ENCODE data around the gene ARHGEF16. TPM values are rescaled to one million over a fixed set of nuclear protein-coding genes. Genes with fewer than 3 reads are reported as not detected.

Gene ARHGEF16
- total and polyA plus RNA-seq, 8 donors: 14.6 to 149 (median 39.2) TPM

DNA sequence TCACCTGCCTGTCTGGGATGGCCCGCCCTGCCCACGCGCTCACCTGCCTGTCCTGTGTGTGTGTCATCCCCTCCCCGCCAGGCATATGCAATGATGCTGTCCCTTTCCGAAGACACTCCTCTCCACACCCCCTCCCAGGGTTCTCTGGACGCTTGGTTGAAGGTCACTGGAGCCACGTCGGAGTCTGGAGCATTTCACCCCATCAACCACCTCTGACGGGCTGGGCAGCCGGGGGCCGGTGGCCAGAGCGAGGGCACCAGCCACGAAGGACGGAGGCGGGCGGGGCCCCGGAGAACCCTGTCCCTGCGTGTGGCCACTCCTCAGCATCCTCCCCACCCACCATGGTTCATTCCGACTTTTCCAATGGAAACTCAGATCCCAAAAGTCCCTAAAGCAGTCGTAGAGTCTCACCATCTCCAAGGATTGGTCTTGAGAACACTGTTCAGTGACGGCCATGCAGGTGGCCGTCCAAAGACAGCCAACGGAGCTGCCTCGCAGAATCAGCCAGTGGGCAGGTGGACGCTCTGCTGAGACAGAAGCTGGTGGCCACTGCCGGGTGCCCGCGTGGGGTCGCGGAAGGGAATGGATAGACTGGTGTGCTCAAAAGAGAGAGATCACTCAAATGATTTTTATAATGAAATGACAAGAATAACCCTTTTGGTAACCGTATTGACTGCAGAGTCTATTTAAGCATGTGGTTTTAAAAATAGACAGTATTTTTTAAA lies 20.7 kb upstream of the ARHGEF16 start:
- no peaks in the 10 kb centered on the region for H3K9me3 ChIP-seq
- intact Hi-C loops (cut with DNase I; ENCODE audit: low total_unique reads): no loop called here
- H3K4me1 ChIP-seq: no peaks in the 10 kb centered on the region
- DNase-seq: no peak
- H3K27me3 ChIP-seq: peaks cover 0 to 21% (median 0%) of the 10 kb centered on the region in 3 donors
- H3K36me3 ChIP-seq: peaks cover 0 to 55% (median 38%) of the 10 kb centered on the region in 4 donors
- H3K4me3 ChIP-seq: no peak overlapping the region
- TF ChIP-seq POLR2AphosphoS5 (IDR thresholded peaks at IDR 0.05) (no peak), EP300 (IDR thresholded peaks at IDR 0.05) (no peak), POLR2A (IDR thresholded peaks at IDR 0.05) (no peak)
- TF ChIP-seq, protein P1, sequence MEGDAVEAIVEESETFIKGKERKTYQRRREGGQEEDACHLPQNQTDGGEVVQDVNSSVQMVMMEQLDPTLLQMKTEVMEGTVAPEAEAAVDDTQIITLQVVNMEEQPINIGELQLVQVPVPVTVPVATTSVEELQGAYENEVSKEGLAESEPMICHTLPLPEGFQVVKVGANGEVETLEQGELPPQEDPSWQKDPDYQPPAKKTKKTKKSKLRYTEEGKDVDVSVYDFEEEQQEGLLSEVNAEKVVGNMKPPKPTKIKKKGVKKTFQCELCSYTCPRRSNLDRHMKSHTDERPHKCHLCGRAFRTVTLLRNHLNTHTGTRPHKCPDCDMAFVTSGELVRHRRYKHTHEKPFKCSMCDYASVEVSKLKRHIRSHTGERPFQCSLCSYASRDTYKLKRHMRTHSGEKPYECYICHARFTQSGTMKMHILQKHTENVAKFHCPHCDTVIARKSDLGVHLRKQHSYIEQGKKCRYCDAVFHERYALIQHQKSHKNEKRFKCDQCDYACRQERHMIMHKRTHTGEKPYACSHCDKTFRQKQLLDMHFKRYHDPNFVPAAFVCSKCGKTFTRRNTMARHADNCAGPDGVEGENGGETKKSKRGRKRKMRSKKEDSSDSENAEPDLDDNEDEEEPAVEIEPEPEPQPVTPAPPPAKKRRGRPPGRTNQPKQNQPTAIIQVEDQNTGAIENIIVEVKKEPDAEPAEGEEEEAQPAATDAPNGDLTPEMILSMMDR (IDR thresholded peaks at IDR 0.05): no peak
- H3K27ac ChIP-seq: no peak overlapping the region
- WGBS, 5 donors: 88 to 95% (median 89%) methylated on average over 28 to 31 of the region's 31 CpGs

DNA sequence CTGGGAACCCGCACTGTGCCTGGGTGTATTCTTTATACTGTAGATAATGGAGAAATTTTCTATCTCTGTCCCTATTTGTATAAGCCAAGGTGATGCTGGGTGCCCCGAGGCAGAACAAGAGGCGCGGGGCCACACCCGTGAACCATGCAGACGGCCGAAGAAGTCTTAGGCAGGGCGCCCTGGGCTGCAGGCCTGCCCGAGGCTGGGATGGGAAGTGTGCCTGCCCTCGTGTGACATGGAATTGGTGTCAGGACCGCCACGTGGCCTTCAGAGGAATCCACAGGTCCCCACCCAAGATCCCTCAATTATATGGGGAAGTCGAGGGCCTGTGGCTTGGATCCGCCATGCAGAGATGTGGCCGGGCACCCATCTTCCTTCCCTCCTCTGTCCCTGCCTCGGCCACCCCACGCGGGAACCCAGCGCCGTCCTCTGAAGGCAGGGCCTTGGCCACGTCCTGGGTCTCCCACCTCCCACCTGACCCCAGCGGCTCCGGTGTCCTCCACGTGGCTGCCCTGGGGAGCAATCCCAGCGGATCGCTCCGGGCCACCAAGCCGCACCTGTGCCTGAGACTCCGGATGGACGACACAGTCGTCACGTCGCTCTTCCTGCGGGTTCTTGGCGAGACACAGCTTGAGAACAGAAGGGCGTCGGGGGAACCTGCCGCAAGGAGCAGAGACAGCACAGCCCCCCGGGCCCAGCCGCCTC lies 19.9 kb upstream of the ARHGEF16 start:
- no peaks in the 10 kb centered on the region for H3K4me1 ChIP-seq
- DNase-seq: no peak
- peaks cover 0 to 26% (median 0%) of the 10 kb centered on the region in 3 donors for H3K27me3 ChIP-seq
- H3K9me3 ChIP-seq: no peaks in the 10 kb centered on the region
- intact Hi-C loops (cut with DNase I; ENCODE audit: low total_unique reads): no loop called here
- 87 to 90% (median 89%) methylated on average over 38 to 40 of the region's 40 CpGs for WGBS, 5 donors
- no peak overlapping the region for H3K27ac ChIP-seq
- H3K4me3 ChIP-seq: no peak overlapping the region
- no peak for TF ChIP-seq EP300 (IDR thresholded peaks at IDR 0.05)
- TF ChIP-seq, protein P1 (IDR thresholded peaks at IDR 0.05): no peak
- no peak for TF ChIP-seq POLR2A (IDR thresholded peaks at IDR 0.05)
- no peak for TF ChIP-seq POLR2AphosphoS5 (IDR thresholded peaks at IDR 0.05)
- H3K36me3 ChIP-seq: peaks cover 0 to 48% (median 34%) of the 10 kb centered on the region in 4 donors

DNA sequence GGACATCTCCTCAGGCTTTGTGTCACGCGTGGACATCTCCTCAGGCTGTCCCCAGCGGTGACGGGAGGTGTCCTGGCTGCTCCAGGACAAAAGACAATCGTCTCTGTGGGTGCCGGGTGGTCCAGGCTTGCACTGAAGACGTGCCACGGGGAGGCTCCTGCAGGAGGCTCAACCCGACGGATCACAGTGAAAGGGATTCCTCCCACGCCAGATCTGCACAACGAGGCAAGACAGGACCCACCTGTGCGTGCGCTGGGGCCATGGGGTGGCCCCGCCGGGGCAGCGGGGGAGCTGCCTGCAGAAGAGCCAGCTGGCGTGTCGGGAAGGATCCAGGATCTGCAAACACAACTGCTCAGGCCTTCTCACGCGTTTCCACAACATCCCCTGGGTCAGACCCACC lies 18.8 kb upstream of the ARHGEF16 start:
- intact Hi-C loops (cut with DNase I; ENCODE audit: low total_unique reads): no loop called here
- H3K36me3 ChIP-seq: peaks cover 0 to 37% (median 30%) of the 10 kb centered on the region in 4 donors
- peaks cover 0 to 37% (median 0%) of the 10 kb centered on the region in 3 donors for H3K27me3 ChIP-seq
- WGBS, 5 donors: 79 to 84% (median 82%) methylated on average over 20 to 21 of the region's 21 CpGs
- H3K27ac ChIP-seq: no peak overlapping the region
- no peaks in the 10 kb centered on the region for H3K4me1 ChIP-seq
- TF ChIP-seq POLR2A (IDR thresholded peaks at IDR 0.05): no peak
- TF ChIP-seq, protein P1 (IDR thresholded peaks at IDR 0.05): no peak
- TF ChIP-seq EP300 (IDR thresholded peaks at IDR 0.05): no peak
- no peak for TF ChIP-seq POLR2AphosphoS5 (IDR thresholded peaks at IDR 0.05)
- no peaks in the 10 kb centered on the region for H3K9me3 ChIP-seq
- no peak overlapping the region for H3K4me3 ChIP-seq
- no peak for DNase-seq

DNA sequence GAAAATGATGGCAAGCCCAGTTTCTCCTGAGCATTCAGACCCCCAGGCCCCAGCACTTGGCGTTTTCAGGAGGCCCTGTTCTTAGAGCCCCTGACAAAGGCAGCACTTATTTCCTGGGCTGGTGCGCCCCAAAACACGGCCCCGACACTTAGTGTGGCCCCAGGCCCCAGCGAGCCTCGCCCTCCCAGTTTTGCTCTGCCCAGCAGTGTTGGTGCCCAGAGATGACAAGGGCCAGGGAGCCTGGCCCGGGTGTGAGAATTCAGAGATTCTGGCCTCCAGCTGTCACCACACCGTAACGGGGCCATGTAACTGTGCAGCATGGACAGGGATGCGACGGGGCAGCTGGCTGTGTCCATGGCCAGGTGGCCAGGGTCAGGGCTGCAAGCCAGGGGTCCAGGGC lies 18.0 kb upstream of the ARHGEF16 start:
- TF ChIP-seq POLR2A (IDR thresholded peaks at IDR 0.05): no peak
- TF ChIP-seq EP300 (IDR thresholded peaks at IDR 0.05): no peak
- no peak for TF ChIP-seq POLR2AphosphoS5 (IDR thresholded peaks at IDR 0.05)
- TF ChIP-seq, protein P1 (IDR thresholded peaks at IDR 0.05): no peak
- DNase-seq: no peak
- H3K4me1 ChIP-seq: no peaks in the 10 kb centered on the region
- no peak overlapping the region for H3K27ac ChIP-seq
- peaks cover 0 to 29% (median 23%) of the 10 kb centered on the region in 4 donors for H3K36me3 ChIP-seq
- WGBS, 5 donors: 88 to 94% (median 94%) methylated on average over 8 to 11 of the region's 11 CpGs
- H3K27me3 ChIP-seq: peaks cover 0 to 40% (median 0%) of the 10 kb centered on the region in 3 donors
- intact Hi-C loops (cut with DNase I; ENCODE audit: low total_unique reads): no loop called here
- no peak overlapping the region for H3K4me3 ChIP-seq
- H3K9me3 ChIP-seq: no peaks in the 10 kb centered on the region
